Esophagus squamous epithelium (tissue), 5 donors: ENCODE data around the gene TBX3. TPM values are rescaled to one million over a fixed set of nuclear protein-coding genes. Genes with fewer than 3 reads are reported as not detected.
"Not testable (repeated sequence)": the region's sequence is repeated elsewhere in the genome, so short reads cannot be mapped to it uniquely, and the experiment has no call there.

ENCODE experiments used
- DNase-seq: peaks from one replicate; lab custom pipeline; 2025; lab: John Stamatoyannopoulos, UW
- H3K27ac ChIP-seq, 4 donors: fragments of 200-600 bp; sonication (generic); one replicate each; pipeline ENCODE4 v1.5.1; 2016 to 2019; ENCODE audit warnings: mild to moderate bottlenecking in 1 of 4
- H3K27me3 ChIP-seq, 4 donors: fragments of 200-600 bp; sonication (generic); 1 replicate in 3 of 4; 2 replicates in 1 of 4; pipeline versions ENCODE4 v1.5.1 to v1.6.0; 2017 to 2021; ENCODE audit warnings: antibody characterized with exemption in 1 of 4
- H3K36me3 ChIP-seq, 3 donors: fragments of 200-600 bp; sonication (generic); one replicate each; pipeline ENCODE4 v1.5.1; 2016 to 2019
- H3K4me1 ChIP-seq, 3 donors: fragments of 200-600 bp; sonication (generic); one replicate each; pipeline ENCODE4 v1.5.1; 2017 to 2019
- H3K4me3 ChIP-seq, 4 donors: fragments of 200-600 bp; sonication (generic); 1 replicate in 3 of 4; 2 replicates in 1 of 4; pipeline ENCODE4 v1.5.1; 2016 to 2019; ENCODE audit warnings: mild to moderate bottlenecking in 2 of 4, moderate library complexity in 1 of 4
- H3K9me3 ChIP-seq, 3 donors: fragments of 200-600 bp; sonication (generic); one replicate each; pipeline ENCODE4 v1.5.1; 2016 to 2019
- POLR2A ChIP-seq, 4 donors: fragments of 450-650 bp; IDR thresholded peaks; one replicate each; pipeline ENCODE4 v1.6.1; 2017; ENCODE audit warnings: antibody characterized with exemption in 4 of 4, mild to moderate bottlenecking in 4 of 4, moderate library complexity in 3 of 4
- WGBS, 2 donors: methylation state at CpG; one replicate each; pipeline ENCODE4 v1.1.5; 2018; 5-methylcytosine and 5-hydroxymethylcytosine counted together
- intact Hi-C: fragments of 100-400 bp; cut with DNase I; formaldehyde crosslinking; loops from one replicate; pipeline ENCODE4 v1.15.0; 2022
- total RNA-seq, 4 donors: library from RNA; depleted of rRNA; stranded (reverse); fragments of >200 nt; gene quantifications; one replicate each; pipeline ENCODE4 v1.1.0, GENCODE V29; 2016
- TF ChIP-seq, protein P1 (sequence below), 6 experiments: fragments of 450-650 bp in 4 of 6; fragments of 200-600 bp in 2 of 6; sonication (generic) in 2 of 6; IDR thresholded peaks; one replicate each; pipeline ENCODE4 v1.5.1; 2016 to 2019; ENCODE audit warnings: antibody characterized with exemption in 6 of 6, mild to moderate bottlenecking in 4 of 6, moderate library complexity in 4 of 6
- donor health status: DM: yes; HTN: yes; CAD: no.

Gene TBX3
- total RNA-seq, 4 donors from 2014 or later = 2.0 to 2.5 (median 2.4) TPM

DNA sequence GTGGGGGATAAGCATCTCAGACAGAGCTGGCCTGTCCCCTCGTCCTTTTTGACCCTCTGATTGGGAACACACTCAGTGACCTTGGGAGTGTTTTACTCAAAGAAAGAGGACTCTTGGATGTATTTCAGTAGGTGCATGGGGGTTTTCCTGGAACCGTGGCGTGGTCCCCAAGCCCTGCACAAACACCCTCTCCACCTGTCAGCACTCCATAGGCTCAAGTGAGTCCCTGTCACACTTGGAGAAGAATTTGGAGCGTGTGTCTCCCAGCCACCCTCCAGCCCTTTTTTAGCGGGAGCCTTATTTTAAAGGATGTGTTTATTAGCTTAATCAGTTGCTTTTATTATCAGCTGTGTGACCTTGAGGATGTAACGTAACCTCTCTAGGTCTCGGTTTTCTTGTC, 37.3 kb upstream of the TBX3 start:
- Histone ChIP-seq H3K27ac (no peak overlapping the region), H3K9me3 (no peaks in the 10 kb centered on the region), H3K4me3 (no peak overlapping the region), H3K4me1 (no peaks in the 10 kb centered on the region), H3K36me3 (no peaks in the 10 kb centered on the region), H3K27me3 (peaks cover 0 to 5% (median 0%) of the 10 kb centered on the region in 4 donors)
- WGBS, 2 donors = 46 to 66% methylated on average over 6 to 7 of the region's 7 CpGs
- TF ChIP-seq POLR2A (IDR thresholded peaks at IDR 0.05) = no peak
- TF ChIP-seq, protein P1, sequence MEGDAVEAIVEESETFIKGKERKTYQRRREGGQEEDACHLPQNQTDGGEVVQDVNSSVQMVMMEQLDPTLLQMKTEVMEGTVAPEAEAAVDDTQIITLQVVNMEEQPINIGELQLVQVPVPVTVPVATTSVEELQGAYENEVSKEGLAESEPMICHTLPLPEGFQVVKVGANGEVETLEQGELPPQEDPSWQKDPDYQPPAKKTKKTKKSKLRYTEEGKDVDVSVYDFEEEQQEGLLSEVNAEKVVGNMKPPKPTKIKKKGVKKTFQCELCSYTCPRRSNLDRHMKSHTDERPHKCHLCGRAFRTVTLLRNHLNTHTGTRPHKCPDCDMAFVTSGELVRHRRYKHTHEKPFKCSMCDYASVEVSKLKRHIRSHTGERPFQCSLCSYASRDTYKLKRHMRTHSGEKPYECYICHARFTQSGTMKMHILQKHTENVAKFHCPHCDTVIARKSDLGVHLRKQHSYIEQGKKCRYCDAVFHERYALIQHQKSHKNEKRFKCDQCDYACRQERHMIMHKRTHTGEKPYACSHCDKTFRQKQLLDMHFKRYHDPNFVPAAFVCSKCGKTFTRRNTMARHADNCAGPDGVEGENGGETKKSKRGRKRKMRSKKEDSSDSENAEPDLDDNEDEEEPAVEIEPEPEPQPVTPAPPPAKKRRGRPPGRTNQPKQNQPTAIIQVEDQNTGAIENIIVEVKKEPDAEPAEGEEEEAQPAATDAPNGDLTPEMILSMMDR (IDR thresholded peaks at IDR 0.05) = no peak
- no peak for DNase-seq
- intact Hi-C loops = no loop called here

DNA sequence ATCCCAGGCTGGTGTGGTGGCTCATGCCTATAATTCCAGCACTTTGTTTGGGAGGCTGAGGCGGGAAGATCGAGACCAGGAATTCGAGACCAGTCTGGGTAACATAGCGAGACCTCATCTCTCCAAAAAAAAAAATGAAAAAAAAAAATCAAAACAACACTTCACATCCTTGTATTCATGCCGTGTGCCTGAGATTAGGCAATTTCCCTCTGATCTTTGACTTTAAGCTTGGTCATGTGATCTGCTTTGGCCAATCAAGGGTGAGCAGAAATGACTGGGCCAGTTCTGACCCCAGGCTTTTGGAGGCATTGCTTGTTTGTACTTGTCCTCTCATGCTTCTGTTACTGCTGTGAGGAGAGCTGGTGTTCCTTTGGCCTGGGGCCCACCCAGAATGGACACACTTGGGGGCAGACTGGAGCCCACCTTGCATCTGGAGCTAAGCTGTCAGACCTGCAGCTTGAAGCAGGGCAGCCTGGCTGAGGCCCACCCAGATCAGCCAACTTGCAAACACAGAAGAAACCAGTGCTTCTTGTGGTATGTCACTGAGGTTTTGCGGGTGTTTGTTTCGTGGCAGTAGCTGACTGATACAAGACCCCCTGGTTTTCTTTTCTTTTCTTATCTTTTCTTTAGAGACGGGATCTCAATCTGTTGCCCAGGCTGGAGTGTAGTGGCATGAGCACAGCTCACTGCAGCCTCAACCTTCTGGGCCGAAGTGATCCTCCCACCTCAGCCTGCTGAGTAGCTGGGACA, 29.7 kb upstream of the TBX3 start:
- no peaks in the 10 kb centered on the region for H3K36me3 ChIP-seq
- TF ChIP-seq, protein P1 (IDR thresholded peaks at IDR 0.05) = no peak
- no peak for TF ChIP-seq POLR2A (IDR thresholded peaks at IDR 0.05)
- WGBS, 2 donors = 84 to 87% methylated on average over 7 to 9 of the region's 9 CpGs
- intact Hi-C loops = no loop called here
- DNase-seq = no peak
- peaks cover 0 to 6% (median 0%) of the 10 kb centered on the region in 3 donors for H3K9me3 ChIP-seq
- H3K4me1 ChIP-seq = peaks cover 0 to 4% (median 0%) of the 10 kb centered on the region in 3 donors
- peaks cover 0 to 46% (median 4%) of the 10 kb centered on the region in 4 donors for H3K27me3 ChIP-seq
- H3K27ac ChIP-seq = no peak overlapping the region
- no peak overlapping the region for H3K4me3 ChIP-seq

DNA sequence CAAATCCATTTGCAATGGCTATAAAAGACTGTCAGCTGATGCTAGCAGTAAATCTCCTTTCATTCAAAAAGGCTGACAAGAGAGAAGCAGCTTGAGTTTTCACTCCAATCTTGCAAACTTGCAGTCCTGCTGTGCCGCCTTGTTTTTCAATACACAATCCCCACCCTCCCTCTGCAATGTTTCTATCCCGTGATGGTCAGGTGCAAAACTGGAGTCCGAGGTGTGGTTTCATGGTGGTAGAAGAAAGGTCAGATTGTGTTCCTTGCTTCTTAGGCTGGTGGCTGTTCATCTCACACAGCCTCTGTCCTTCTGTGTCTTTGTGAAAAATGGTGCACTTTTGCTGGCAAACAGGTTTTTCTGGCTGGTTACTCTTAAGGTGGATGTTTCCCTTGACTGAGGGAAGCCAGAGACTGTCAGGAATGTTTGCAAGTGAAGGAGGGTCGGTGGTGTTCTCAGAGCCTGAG, 27.7 kb upstream of the TBX3 start:
- intact Hi-C loops = no loop called here

DNA sequence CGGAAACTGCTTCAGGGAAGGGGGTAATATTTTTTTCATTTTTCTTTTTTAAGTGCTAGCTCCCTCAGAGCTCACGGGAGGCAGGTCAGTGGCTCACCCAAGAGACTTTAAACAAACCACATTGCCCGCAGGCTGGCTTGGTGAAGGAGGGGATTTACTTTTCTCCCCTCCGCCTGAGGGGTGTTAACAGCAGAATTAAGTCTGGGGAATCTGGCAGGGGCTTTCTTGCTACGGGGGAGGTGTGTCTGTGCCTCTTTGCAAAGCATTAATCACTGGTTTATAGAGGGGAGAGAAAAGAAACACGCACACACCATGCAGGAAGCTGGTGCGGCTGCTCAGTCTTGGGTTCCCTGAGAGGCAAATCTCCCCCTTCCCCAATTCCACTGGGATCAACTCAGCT, 26.2 kb upstream of the TBX3 start:
- H3K27ac ChIP-seq = no peak overlapping the region
- intact Hi-C loops = no loop called here
- peaks cover 0 to 6% (median 0%) of the 10 kb centered on the region in 3 donors for H3K9me3 ChIP-seq
- WGBS, 2 donors = 14 to 41% methylated on average over 5 to 7 of the region's 7 CpGs
- H3K27me3 ChIP-seq = peaks cover 0 to 44% (median 4%) of the 10 kb centered on the region in 4 donors
- no peaks in the 10 kb centered on the region for H3K36me3 ChIP-seq
- H3K4me3 ChIP-seq = no peak overlapping the region
- DNase-seq = no peak
- TF ChIP-seq, protein P1 (IDR thresholded peaks at IDR 0.05) = no peak
- no peak for TF ChIP-seq POLR2A (IDR thresholded peaks at IDR 0.05)
- peaks cover 0 to 4% (median 0%) of the 10 kb centered on the region in 3 donors for H3K4me1 ChIP-seq

More for the DNA sequence above, 27.7 kb upstream of the TBX3 start:
- no peak overlapping the region for H3K4me3 ChIP-seq
- WGBS, 2 donors = 17 to 19% methylated on average over 4 of the region's 4 CpGs
- peaks cover 0 to 48% (median 4%) of the 10 kb centered on the region in 4 donors for H3K27me3 ChIP-seq
- no peak for TF ChIP-seq POLR2A (IDR thresholded peaks at IDR 0.05)
- TF ChIP-seq, protein P1 (IDR thresholded peaks at IDR 0.05) = no peak
- H3K27ac ChIP-seq = no peak overlapping the region
- no peak for DNase-seq
- peaks cover 0 to 4% (median 0%) of the 10 kb centered on the region in 3 donors for H3K4me1 ChIP-seq
- H3K9me3 ChIP-seq = peaks cover 0 to 6% (median 0%) of the 10 kb centered on the region in 3 donors
- no peaks in the 10 kb centered on the region for H3K36me3 ChIP-seq

DNA sequence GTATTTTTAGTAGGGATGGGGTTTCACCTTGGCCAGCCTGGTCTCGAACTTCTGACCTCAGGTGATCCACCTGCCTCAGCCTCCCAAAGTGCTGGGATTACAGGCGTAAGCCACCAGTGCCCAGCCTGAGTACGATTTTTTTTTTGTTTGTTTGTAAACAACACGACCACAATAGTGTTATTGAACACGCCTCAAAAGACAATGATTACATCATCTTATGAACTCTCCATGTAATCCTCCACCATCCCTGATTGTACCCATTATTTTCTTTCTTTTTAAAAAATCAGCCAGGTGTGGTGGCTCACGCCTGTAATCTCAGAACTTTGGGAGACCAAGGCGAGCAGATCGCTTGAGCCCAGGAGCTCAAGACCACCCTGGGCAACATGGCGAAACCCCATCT, 25.1 kb upstream of the TBX3 start:
- H3K4me3 ChIP-seq = no peak overlapping the region
- TF ChIP-seq POLR2A (IDR thresholded peaks at IDR 0.05) = no peak
- TF ChIP-seq, protein P1 (IDR thresholded peaks at IDR 0.05) = no peak
- no peaks in the 10 kb centered on the region for H3K36me3 ChIP-seq
- peaks cover 0 to 6% (median 0%) of the 10 kb centered on the region in 3 donors for H3K9me3 ChIP-seq
- H3K27me3 ChIP-seq = peaks cover 0 to 52% (median 4%) of the 10 kb centered on the region in 4 donors
- H3K27ac ChIP-seq = no peak overlapping the region
- intact Hi-C loops = no loop called here
- peaks cover 0 to 4% (median 0%) of the 10 kb centered on the region in 3 donors for H3K4me1 ChIP-seq
- no peak for DNase-seq
- WGBS, 2 donors = 81 to 82% methylated on average over 8 to 9 of the region's 9 CpGs

DNA sequence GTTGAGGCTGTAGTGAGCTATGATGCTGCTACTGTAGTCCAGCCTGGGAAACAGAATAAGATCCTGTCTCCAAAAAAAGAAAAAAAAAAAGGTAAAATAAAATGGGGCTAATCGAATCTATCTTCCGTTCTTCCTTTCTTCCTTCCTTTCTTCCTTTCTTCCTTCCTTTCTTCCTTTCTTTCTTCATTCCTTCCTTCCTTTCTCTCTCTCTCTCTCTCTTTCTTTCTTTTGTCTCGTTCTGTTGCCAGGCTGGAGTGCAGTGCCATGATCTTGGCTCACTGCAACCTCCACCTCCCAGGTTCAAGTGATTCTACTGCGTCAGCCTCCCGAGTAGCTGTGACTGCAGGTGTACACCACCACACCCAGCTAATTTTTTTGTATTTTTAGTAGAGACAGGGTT, 24.6 kb upstream of the TBX3 start:
- H3K4me3 ChIP-seq, H3K9me3 ChIP-seq, DNase-seq, intact Hi-C loops, H3K27ac ChIP-seq, H3K4me1 ChIP-seq, H3K36me3 ChIP-seq: not testable (repeated sequence)
- 87 to 88% methylated on average over 5 of the region's 5 CpGs for WGBS, 2 donors
- H3K27me3 ChIP-seq = peaks cover 0 to 54% (median 4%) of the 10 kb centered on the region in 4 donors
